Lower lobe of right lung (tissue), 2 donors: ENCODE results near the gene LIN52. TPM values are rescaled to one million over a fixed set of nuclear protein-coding genes. Genes with fewer than 3 reads are reported as not detected.
A peak's percentile ranks its signal among the peaks of the same experiment; 100 is the strongest.
"Not testable (repeated sequence)": the region's sequence is repeated elsewhere in the genome, so short reads cannot be mapped to it uniquely, and the experiment has no call there.

Experiments used
- ATAC-seq, 2 donors: fragments of 200-7000 bp; cut with Tn5 transposase; one replicate each; pipeline ENCODE4 v1.9.1; 2020 to 2022; ENCODE audit warnings: mild to moderate bottlenecking in 2 of 2, moderate library complexity in 2 of 2
- DNase-seq: peaks from one replicate; pipeline ENCODE4 v3.0.0-alpha.2; 2020
- H3K27ac ChIP-seq: fragments of 200-600 bp; one replicate; pipeline ENCODE4 v1.8.0; 2022
- H3K27me3 ChIP-seq: fragments of 200-600 bp; one replicate; pipeline ENCODE4 v1.8.0; 2022; ENCODE audit warnings: low read depth
- H3K36me3 ChIP-seq: fragments of 200-600 bp; one replicate; pipeline ENCODE4 v1.8.0; 2022; ENCODE audit warnings: mild to moderate bottlenecking
- H3K4me1 ChIP-seq: fragments of 200-600 bp; one replicate; pipeline ENCODE4 v1.8.0; 2022
- H3K4me3 ChIP-seq: fragments of 200-600 bp; one replicate; pipeline ENCODE4 v1.8.0; 2022; ENCODE audit warnings: mild to moderate bottlenecking
- H3K9me3 ChIP-seq: fragments of 200-600 bp; one replicate; pipeline ENCODE4 v1.8.0; 2022
- intact Hi-C: fragments of 100-400 bp; cut with DNase I; formaldehyde crosslinking; loops from one replicate; pipeline ENCODE4 v1.11.0; 2022
- total RNA-seq: library from RNA; stranded (reverse); fragmentation: NEBNext Ultra II Directional; extraction: Animal tissue kit (Norgen Biotek cat#: 25700); gene quantifications from one replicate; pipeline ENCODE4 v1.2.1, GENCODE V29; 2021
- TF ChIP-seq, protein P1 (sequence below): fragments of 200-600 bp; IDR thresholded peaks from one replicate; pipeline ENCODE4 v1.8.0; 2022; ENCODE audit warnings: antibody characterized with exemption, mild to moderate bottlenecking
- donor health status: DM: no; HTN: yes; CAD: no; lungs with severe emphysema.

Gene LIN52
- total RNA-seq, 1 donor from 2014 or later = 7.9 TPM

DNA sequence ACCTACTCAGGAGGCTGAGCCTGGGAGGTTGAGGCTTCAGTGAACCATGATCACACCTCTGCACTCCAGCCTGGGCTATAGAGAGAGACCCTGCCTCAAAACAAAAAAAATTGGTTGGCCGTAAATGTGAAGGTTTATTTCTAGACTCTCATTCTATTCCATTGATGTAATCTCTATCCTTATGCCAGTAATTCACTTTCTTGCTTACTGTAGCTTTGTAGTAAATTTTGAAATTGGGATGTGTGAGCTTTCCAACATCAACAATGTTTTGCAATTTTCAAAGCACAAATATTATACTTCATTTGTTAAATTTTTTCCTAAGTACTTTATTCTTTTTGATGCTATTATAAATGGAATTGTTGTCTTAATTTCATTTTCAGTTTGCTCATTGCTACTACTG, 24.6 kb downstream of the LIN52 start:
- H3K4me3 ChIP-seq = no peak overlapping the region
- no peaks in the 10 kb centered on the region for H3K4me1 ChIP-seq
- H3K27ac ChIP-seq = no peak overlapping the region
- H3K9me3 ChIP-seq = no peaks in the 10 kb centered on the region
- intact Hi-C loops = no loop called here
- no peak for DNase-seq
- peaks cover 39% of the 10 kb centered on the region for H3K36me3 ChIP-seq
- TF ChIP-seq, protein P1, sequence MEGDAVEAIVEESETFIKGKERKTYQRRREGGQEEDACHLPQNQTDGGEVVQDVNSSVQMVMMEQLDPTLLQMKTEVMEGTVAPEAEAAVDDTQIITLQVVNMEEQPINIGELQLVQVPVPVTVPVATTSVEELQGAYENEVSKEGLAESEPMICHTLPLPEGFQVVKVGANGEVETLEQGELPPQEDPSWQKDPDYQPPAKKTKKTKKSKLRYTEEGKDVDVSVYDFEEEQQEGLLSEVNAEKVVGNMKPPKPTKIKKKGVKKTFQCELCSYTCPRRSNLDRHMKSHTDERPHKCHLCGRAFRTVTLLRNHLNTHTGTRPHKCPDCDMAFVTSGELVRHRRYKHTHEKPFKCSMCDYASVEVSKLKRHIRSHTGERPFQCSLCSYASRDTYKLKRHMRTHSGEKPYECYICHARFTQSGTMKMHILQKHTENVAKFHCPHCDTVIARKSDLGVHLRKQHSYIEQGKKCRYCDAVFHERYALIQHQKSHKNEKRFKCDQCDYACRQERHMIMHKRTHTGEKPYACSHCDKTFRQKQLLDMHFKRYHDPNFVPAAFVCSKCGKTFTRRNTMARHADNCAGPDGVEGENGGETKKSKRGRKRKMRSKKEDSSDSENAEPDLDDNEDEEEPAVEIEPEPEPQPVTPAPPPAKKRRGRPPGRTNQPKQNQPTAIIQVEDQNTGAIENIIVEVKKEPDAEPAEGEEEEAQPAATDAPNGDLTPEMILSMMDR = no peak
- no peaks in the 10 kb centered on the region for H3K27me3 ChIP-seq
- ATAC-seq = no peak

DNA sequence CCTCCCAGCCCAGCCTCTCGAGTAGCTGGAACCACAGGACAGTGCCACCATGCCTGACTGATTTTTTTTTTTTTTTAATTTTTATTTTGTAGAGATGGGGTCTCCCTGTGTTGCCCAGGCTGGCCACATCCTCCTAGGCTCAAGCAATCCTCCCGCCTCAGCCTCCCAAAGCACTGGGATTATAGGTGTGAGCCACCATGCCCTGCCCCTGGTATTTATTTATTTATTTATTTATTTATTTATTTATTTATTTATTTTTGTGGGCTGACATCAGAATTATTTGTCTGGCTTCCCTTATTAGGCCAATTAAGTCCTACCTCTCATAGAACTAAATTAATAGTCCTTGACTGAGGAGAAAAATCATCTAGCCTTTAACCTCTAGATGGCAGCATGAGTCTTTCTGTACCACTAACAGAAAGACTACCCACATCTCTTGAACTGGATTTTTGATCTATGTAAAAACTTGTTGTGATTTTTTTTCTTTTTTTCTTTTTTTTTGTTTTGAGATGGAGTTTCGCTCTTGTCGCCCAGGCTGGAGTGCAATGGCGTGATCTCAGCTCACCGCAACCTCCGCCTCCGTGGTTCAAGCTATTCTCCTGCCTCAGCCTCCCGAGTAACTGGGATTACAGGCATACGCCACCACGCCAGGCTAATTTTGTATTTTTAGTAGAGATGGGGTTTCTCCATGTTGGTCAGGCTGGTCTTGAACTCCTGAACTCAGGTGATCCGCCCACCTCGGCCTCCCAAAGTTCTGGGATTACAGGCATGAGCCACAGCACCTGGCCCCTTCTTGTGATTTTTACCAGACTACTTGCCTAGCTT, 26.9 kb downstream of the LIN52 start:
- H3K4me1 ChIP-seq, H3K9me3 ChIP-seq, DNase-seq, H3K4me3 ChIP-seq, H3K27me3 ChIP-seq, H3K27ac ChIP-seq: not testable (repeated sequence)
- intact Hi-C loops = loop anchor here (10.0 kb wide), 1 partner anchor 143 kb away; no protein-coding TSS in a partner anchor
- TF ChIP-seq, protein P1 = peak; percentile 54
- peak; percentile 72 to 85 for ATAC-seq
- H3K36me3 ChIP-seq = peaks cover 27% of the 10 kb centered on the region

DNA sequence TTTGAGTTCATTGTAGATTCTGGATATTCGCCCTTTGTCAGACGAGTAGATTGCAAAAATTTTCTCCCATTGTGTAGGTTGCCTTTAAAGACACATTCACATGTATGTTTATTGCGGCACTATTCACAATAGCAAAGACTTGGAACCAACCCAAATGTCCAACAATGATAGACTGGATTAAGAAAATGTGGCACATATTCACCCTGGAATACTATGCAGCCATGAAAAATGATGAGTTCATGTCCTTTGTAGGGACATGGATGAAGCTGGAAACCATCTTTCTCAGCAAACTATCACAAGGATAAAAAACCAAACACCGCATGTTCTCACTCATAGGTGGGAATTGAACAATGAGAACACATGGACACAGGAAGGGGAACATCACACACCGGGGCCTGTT, 40.7 kb downstream of the LIN52 start:
- DNase-seq, H3K27ac ChIP-seq, H3K4me1 ChIP-seq, H3K36me3 ChIP-seq, H3K27me3 ChIP-seq, H3K4me3 ChIP-seq, ATAC-seq, H3K9me3 ChIP-seq, intact Hi-C loops: not testable (repeated sequence)

DNA sequence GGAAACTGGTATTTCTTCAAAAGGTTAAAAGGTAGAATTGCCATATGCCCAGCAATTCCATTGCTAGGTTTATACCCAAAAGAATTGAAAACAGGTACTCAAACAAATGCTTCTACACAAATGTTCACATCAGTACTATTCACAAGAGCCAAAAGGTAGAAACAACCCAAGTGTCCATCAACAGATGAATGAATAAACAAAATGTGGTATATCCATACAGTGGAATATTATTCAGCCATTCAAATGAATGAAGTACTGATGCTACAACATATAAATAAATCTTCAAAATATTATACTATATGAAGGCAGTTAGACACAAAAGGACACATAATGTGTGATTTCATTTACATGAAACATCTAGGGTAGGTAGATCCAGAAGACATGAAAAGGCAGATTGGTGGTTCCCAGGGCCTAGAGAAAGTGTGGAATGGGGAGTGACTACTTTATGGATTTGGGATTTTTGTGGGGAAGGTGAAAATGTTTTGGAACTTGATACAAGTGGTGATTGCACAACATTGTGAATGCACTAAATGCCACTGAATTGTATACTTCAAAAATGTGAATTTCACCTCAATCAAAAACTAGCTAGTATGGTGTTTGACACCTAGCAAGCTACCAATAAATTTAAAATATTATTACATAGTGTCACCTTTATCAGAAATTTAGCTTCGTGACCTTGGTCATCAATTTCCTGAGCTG, 41.7 kb downstream of the LIN52 start:
- intact Hi-C loops = no loop called here

DNA sequence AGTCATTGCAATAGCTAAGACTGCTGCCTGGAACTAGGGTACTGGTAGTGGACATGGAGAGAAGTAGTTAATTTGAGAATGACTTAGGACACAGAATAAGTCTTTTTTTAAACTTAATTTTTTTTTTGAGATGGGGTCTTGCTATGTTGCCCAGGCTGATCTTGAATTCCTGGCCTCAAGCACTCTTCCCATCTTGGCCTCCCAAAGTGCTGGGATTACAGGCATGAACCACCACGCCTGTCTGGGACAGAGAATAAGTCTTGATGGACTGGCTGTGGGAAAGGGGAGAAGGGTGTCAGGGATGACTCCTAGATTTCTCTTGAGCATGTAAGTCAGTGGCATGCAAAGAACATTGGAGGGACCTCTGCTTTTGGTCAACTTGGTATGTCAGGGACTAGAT, 42.9 kb downstream of the LIN52 start:
- ATAC-seq = no peak
- TF ChIP-seq, protein P1 = no peak
- Histone ChIP-seq H3K4me1 (no peaks in the 10 kb centered on the region), H3K4me3 (no peak overlapping the region), H3K9me3 (no peaks in the 10 kb centered on the region), H3K36me3 (no peaks in the 10 kb centered on the region), H3K27ac (no peak overlapping the region), H3K27me3 (no peaks in the 10 kb centered on the region)
- DNase-seq = no peak
- intact Hi-C loops = no loop called here

More for the DNA sequence above, 41.7 kb downstream of the LIN52 start:
- no peaks in the 10 kb centered on the region for H3K4me1 ChIP-seq
- no peak for DNase-seq
- H3K36me3 ChIP-seq = no peaks in the 10 kb centered on the region
- TF ChIP-seq, protein P1 = no peak
- ATAC-seq = no peak
- no peaks in the 10 kb centered on the region for H3K27me3 ChIP-seq
- no peak overlapping the region for H3K27ac ChIP-seq
- H3K9me3 ChIP-seq = no peaks in the 10 kb centered on the region
- no peak overlapping the region for H3K4me3 ChIP-seq
